MCF 10A (cell line): ENCODE measurements around the gene INTS14. TPM values are rescaled to one million over a fixed set of nuclear protein-coding genes. Genes with fewer than 3 reads are reported as not detected.

Experiments
- BruUV-seq: library from RNA; stranded (reverse); fragments of 400-500 nt; replicated peaks from 2 replicates; lab custom pipeline; 2021; lab: Mats Ljungman, UMichigan
- CTCF ChIA-PET: fragments of 300-600 bp; sonication (Branson Sonifier 250); formaldehyde crosslinking; extraction: SDS; loops from one replicate; lab custom pipeline; 2021; ENCODE audit warnings: antibody characterized with exemption, inconsistent platforms; lab: Yijun Ruan, JAX
- POLR2A ChIA-PET: fragments of 300-600, 350-650 bp; sonication (Branson Sonifier 250); formaldehyde crosslinking; extraction: SDS; loops from one replicate; lab custom pipeline; 2020; ENCODE audit warnings: antibody characterized with exemption, inconsistent platforms; lab: Yijun Ruan, JAX
- DNase-seq: peaks from one replicate; pipeline ENCODE4 v3.0.0-alpha.2; 2018; ENCODE audit not compliant: unreplicated experiment
- H3K27ac Mint-ChIP-seq: one replicate; pipeline ENCODE4 v1.8.0; 2022; ENCODE audit warnings: mild to moderate bottlenecking, low read depth, mixed read lengths; ENCODE audit not compliant: unreplicated experiment
- H3K27me3 Mint-ChIP-seq: one replicate; pipeline ENCODE4 v1.8.0; 2022; ENCODE audit warnings: mixed read lengths; ENCODE audit not compliant: insufficient read depth, unreplicated experiment
- H3K36me3 Mint-ChIP-seq: one replicate; pipeline ENCODE4 v1.8.0; 2022; ENCODE audit warnings: mild to moderate bottlenecking, moderate library complexity, mixed read lengths; ENCODE audit not compliant: insufficient read depth, unreplicated experiment
- H3K4me1 Mint-ChIP-seq: one replicate; pipeline ENCODE4 v1.8.0; 2022; ENCODE audit warnings: mixed read lengths; ENCODE audit not compliant: insufficient read depth, unreplicated experiment
- H3K4me3 Mint-ChIP-seq: one replicate; pipeline ENCODE4 v1.8.0; 2022; ENCODE audit warnings: mild to moderate bottlenecking, moderate library complexity, mixed read lengths; ENCODE audit not compliant: unreplicated experiment
- H3K9me3 Mint-ChIP-seq: one replicate; pipeline ENCODE4 v1.8.0; 2022; ENCODE audit warnings: mixed read lengths; ENCODE audit not compliant: unreplicated experiment
- intact Hi-C: fragments of 100-400 bp; cut with micrococcal nuclease; formaldehyde crosslinking; loops from 2 replicates; pipeline ENCODE4 v1.14.1; 2022
- total RNA-seq: library from RNA; stranded (reverse); gene quantifications from 2 replicates; pipeline ENCODE4 v1.2.3, GENCODE V29; 2022
- TF ChIP-seq, protein P1 (sequence below): fragments of 200-600 bp; IDR thresholded peaks from one replicate; pipeline ENCODE4 v1.8.0; 2022; ENCODE audit warnings: antibody characterized with exemption, mild to moderate bottlenecking; ENCODE audit not compliant: unreplicated experiment

Gene INTS14
- total RNA-seq, 1 experiment from 2014 or later: 47.0 TPM

DNA sequence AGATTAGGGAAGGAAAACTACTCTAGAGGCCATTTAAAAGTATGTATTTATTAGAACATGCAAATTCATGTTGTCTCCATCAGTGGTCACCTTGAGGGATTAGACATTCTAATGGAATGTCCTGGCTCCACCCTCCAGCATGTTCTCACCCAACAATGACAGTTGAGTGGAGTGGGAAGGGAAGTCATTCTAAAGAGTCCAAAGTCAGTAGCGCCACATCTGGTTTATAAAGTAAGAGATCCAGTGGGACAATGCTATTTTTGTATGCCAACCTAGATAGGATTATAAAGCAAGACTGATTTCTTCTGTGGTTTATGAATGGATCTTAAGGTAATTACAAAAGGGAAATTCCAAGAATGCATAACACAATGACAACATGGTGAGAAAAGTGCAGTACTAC, 44.1 kb upstream of the INTS14 start:
- peaks cover 26% of the 10 kb centered on the region for H3K4me1 Mint-ChIP-seq

DNA sequence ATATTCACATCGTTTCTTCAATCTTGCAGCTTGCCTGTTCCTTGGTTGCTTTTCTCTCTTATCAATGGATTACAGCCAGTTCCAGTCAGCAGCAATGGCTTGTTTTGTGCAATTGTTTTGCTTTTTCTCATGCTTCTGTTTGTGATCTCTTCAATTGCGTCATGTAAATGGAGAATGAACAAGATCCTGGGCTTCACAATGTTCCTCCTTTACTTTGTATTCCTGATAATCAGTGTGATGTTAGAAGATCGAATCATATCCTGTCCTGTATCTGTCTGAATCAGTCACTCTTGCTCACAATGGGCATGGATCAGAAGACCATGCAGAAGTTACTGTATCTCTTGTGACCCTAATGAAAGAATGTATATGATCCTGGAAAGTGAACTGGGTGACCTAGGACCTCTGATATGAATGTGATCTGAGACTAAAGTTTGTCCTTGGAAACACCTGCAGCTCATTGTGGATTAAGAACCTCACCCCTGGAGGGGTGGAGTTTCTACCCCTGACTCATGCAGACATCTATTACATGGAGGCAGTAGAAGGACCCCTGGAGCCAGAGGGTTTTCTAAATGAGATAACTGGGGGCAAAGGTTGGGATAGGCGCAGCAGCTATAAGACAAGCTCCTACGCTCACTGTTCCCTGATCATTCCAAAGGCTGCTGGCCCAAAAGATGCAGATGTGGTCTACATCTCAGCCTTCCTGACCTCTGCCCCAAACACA, 43.0 kb upstream of the INTS14 start:
- Mint-ChIP-seq H3K27me3 (no peaks in the 10 kb centered on the region), H3K27ac (peak overlapping the region; percentile 80), H3K4me3 (no peak overlapping the region), H3K9me3 (no peaks in the 10 kb centered on the region), H3K36me3 (peaks cover 32% of the 10 kb centered on the region), H3K4me1 (peaks cover 26% of the 10 kb centered on the region)
- TF ChIP-seq, protein P1, sequence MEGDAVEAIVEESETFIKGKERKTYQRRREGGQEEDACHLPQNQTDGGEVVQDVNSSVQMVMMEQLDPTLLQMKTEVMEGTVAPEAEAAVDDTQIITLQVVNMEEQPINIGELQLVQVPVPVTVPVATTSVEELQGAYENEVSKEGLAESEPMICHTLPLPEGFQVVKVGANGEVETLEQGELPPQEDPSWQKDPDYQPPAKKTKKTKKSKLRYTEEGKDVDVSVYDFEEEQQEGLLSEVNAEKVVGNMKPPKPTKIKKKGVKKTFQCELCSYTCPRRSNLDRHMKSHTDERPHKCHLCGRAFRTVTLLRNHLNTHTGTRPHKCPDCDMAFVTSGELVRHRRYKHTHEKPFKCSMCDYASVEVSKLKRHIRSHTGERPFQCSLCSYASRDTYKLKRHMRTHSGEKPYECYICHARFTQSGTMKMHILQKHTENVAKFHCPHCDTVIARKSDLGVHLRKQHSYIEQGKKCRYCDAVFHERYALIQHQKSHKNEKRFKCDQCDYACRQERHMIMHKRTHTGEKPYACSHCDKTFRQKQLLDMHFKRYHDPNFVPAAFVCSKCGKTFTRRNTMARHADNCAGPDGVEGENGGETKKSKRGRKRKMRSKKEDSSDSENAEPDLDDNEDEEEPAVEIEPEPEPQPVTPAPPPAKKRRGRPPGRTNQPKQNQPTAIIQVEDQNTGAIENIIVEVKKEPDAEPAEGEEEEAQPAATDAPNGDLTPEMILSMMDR: no peak
- intact Hi-C loops: no loop called here
- DNase-seq: no peak
- no TSS peak for BruUV-seq
- ChIA-PET CTCF (interaction anchor here (0.8 to 1.9 kb wide), 4 partner anchors 16 to 762 kb away, joined by 3 to 11 read pairs (median 5); partner anchors contain the start of gene RAB11A), POLR2A (interaction anchor here (0.5 to 1.3 kb wide), 7 partner anchors 22 to 1889 kb away, joined by 3 to 5 read pairs (median 3); partner anchors contain the start of gene MAP2K5)

More for the DNA sequence above, 44.1 kb upstream of the INTS14 start:
- intact Hi-C loops: no loop called here
- Mint-ChIP-seq H3K4me3 (no peak overlapping the region), H3K27me3 (no peaks in the 10 kb centered on the region), H3K36me3 (peaks cover 43% of the 10 kb centered on the region), H3K27ac (peak overlapping the region; percentile 80), H3K9me3 (no peaks in the 10 kb centered on the region)
- ChIA-PET CTCF (interaction anchor here (1.2 to 1.9 kb wide), 2 partner anchors 17 to 214 kb away, joined by 7 to 11 read pairs; partner anchors contain the start of gene RAB11A), POLR2A (interaction anchor here (0.6 to 0.8 kb wide), 3 partner anchors 13 to 148 kb away, joined by 3 to 5 read pairs (median 4); no protein-coding TSS in a partner anchor)
- TF ChIP-seq, protein P1: no peak
- BruUV-seq: no TSS peak
- DNase-seq: no peak

DNA sequence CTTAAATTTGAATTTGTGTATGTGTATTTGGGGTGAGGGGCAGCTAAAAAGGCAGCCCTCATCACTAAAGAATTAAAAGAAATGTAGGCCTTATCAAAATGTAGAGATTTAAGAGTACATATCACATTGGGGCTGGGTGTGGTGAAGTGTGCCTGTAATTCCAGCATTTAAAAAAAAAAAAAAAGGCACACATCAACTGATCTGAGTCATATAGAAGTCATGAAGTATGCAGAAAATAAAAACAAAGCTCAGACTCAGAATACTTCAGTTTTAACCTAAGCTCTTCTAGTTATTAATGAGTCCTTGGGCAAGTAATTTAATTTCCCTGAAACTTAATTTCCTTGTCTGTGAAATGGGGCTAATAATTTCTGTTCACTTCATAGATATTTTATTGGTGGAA, 42.4 kb upstream of the INTS14 start:
- no peaks in the 10 kb centered on the region for H3K27me3 Mint-ChIP-seq
- TF ChIP-seq, protein P1: no peak

More for the DNA sequence above, 42.4 kb upstream of the INTS14 start:
- intact Hi-C loops: no loop called here
- Mint-ChIP-seq H3K4me3 (no peak overlapping the region), H3K4me1 (peaks cover 26% of the 10 kb centered on the region), H3K9me3 (no peaks in the 10 kb centered on the region), H3K27ac (peak overlapping the region; percentile 80), H3K36me3 (peaks cover 28% of the 10 kb centered on the region)
- ChIA-PET CTCF (interaction anchor here (1.3 to 1.9 kb wide), 2 partner anchors 15 to 176 kb away, joined by 3 to 11 read pairs; no protein-coding TSS in a partner anchor), POLR2A (interaction anchor here (0.7 to 1.3 kb wide), 5 partner anchors 58 to 1889 kb away, joined by 3 to 5 read pairs (median 3); partner anchors contain the start of gene MAP2K5)
- DNase-seq: no peak
- BruUV-seq: no TSS peak
